Common myeloid progenitor, CD34-positive (primary cell): ENCODE data around the gene KCTD10.

Experiments
- CTCF ChIA-PET: fragments of 350-600 bp; sonication (Branson Sonifier 250); formaldehyde crosslinking; loops from one replicate; lab custom pipeline; 2021; ENCODE audit warnings: antibody characterized with exemption; lab: Charles Lee
- POLR2A ChIA-PET: fragments of 350-600 bp; sonication (Branson Sonifier 250); formaldehyde crosslinking; loops from one replicate; lab custom pipeline; 2021; ENCODE audit warnings: antibody characterized with exemption; lab: Charles Lee
- DNase-seq, 3 donors: peaks; one replicate each; pipeline versions ENCODE4 v3.0.0 to v3.0.0-alpha.2; 2013
- H3K27ac ChIP-seq, 2 experiments: 1 replicate in 1 of 2; 2 replicates in 1 of 2; pipeline ENCODE4 v1.7.0; 2013; ENCODE audit warnings: inconsistent platforms in 2 of 2, low read length in 2 of 2, mild to moderate bottlenecking in 2 of 2, low read depth in 1 of 2, moderate library complexity in 1 of 2; ENCODE audit not compliant: severe bottlenecking in 2 of 2, insufficient read depth in 1 of 2, poor library complexity in 1 of 2
- H3K27me3 ChIP-seq, 5 experiments: replicated peaks in 2 of 5; 1 replicate in 3 of 5; 2 replicates in 2 of 5; pipeline versions ENCODE4 v1.6.1 to v1.7.0; 2013; ENCODE audit warnings: low read length in 4 of 5, mild to moderate bottlenecking in 2 of 5, moderate library complexity in 2 of 5, inconsistent platforms in 1 of 5; ENCODE audit not compliant: insufficient read depth in 5 of 5, control insufficient read depth in 4 of 5
- H3K36me3 ChIP-seq, 4 experiments: 1 replicate in 2 of 4; 2 replicates in 2 of 4; pipeline versions ENCODE4 v1.6.1 to v1.7.0; 2013; ENCODE audit warnings: low read length in 3 of 4, control low read depth in 1 of 4, mild to moderate bottlenecking in 1 of 4; ENCODE audit not compliant: control insufficient read depth in 4 of 4, insufficient read depth in 4 of 4
- H3K4me1 ChIP-seq, 4 experiments: 1 replicate in 3 of 4; 2 replicates in 1 of 4; pipeline versions ENCODE4 v1.6.1 to v1.7.1; 2013; ENCODE audit warnings: low read length in 3 of 4, mild to moderate bottlenecking in 3 of 4, control low read depth in 1 of 4, inconsistent platforms in 1 of 4, moderate library complexity in 1 of 4; ENCODE audit not compliant: control insufficient read depth in 4 of 4, insufficient read depth in 4 of 4; ENCODE audit errors: control extremely low read depth in 1 of 4
- H3K4me3 ChIP-seq, 7 experiments: 1 replicate in 4 of 7; 2 replicates in 3 of 7; pipeline versions ENCODE4 v1.5.1 to v1.7.0; 2013; ENCODE audit warnings: mild to moderate bottlenecking in 7 of 7, low read length in 6 of 7, moderate library complexity in 6 of 7, inconsistent platforms in 2 of 7, low read depth in 2 of 7, control low read depth in 1 of 7; ENCODE audit not compliant: insufficient read depth in 4 of 7, control insufficient read depth in 1 of 7; ENCODE audit errors: extremely low read depth in 1 of 7
- H3K9me3 ChIP-seq, 5 experiments: 1 replicate in 4 of 5; 2 replicates in 1 of 5; pipeline versions ENCODE4 v1.6.1 to v1.7.1; 2013; ENCODE audit warnings: low read length in 4 of 5, mild to moderate bottlenecking in 2 of 5, inconsistent platforms in 1 of 5, low read depth in 1 of 5, moderate library complexity in 1 of 5; ENCODE audit not compliant: control insufficient read depth in 4 of 5, insufficient read depth in 2 of 5; ENCODE audit errors: control extremely low read depth in 1 of 5
- WGBS: methylation state at CpG from one replicate; pipeline ENCODE4 v1.1.5; 2013; ENCODE audit not compliant: insufficient coverage; 5-methylcytosine and 5-hydroxymethylcytosine counted together

Gene KCTD10

DNA sequence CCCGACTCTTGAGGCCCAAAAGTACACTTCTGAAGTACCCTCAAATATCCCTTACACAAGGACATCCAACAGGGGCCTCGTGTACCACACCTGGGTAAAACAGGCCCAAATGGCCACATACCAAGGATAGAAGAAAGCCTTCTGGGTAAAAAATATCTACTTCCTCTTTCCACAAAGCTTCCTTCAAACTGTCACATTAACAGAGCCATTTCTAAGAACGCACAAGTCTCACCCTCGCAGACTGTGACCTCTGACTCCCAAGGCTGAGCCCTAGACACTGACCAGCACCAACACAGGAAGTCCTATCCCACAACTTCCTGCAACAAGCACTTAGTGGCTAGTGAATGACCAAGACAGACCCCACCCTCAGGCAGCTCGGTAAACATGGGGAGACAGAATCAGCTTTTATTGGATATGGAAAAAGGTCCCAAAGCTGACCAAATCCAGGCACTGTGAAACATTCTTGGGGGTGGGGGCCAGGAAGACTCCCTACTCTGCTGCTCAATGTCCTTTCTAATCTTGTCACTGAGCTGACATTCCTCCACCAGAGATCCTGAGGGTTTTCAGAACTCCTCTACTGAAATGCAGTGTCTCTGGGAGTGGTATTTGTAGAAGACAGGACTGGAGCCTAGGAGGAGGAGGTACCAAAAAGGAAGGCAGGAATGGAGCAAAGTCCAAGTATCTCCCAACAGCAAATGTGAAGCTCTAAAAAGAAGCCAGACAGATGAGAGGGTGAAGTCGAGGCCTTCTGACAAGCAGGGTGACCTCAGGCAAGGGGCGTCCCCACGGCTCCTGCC is 15.9 kb downstream of the KCTD10 start:
- Histone ChIP-seq H3K27ac (peak overlapping the region in 1 of 2 experiments; percentile 63), H3K9me3 (no peaks in the 10 kb centered on the region), H3K4me1 (peaks cover 3 to 32% (median 26%) of the 10 kb centered on the region in 4 experiments), H3K4me3 (peak overlapping the region in 1 of 7 experiments; percentile 8), H3K36me3 (peaks cover 3 to 53% (median 26%) of the 10 kb centered on the region in 4 experiments), H3K27me3 (no peaks in the 10 kb centered on the region)
- CTCF ChIA-PET = interaction anchor here (0.8 to 2.2 kb wide), 4 partner anchors 11 to 33 kb away, joined by 3 to 7 read pairs (median 4); no protein-coding TSS in a partner anchor
- POLR2A ChIA-PET = no interaction called here
- 63% methylated on average over 5 of the region's 8 CpGs for WGBS
- DNase-seq = peak; percentile 6 to 59 (median 46)

GRCh38 chr12:109460538-109460937 is 16.6 kb downstream of the KCTD10 start:
- Histone ChIP-seq H3K36me3 (peaks cover 7 to 56% (median 30%) of the 10 kb centered on the region in 4 experiments), H3K27ac (peak overlapping the region in 1 of 2 experiments; percentile 63), H3K9me3 (no peaks in the 10 kb centered on the region), H3K4me1 (peaks cover 3 to 32% (median 26%) of the 10 kb centered on the region in 4 experiments), H3K4me3 (no peak overlapping the region), H3K27me3 (no peaks in the 10 kb centered on the region)
- no peak for DNase-seq
- 98% methylated on average over 11 of the region's 13 CpGs for whole genome bisulfite sequencing
- POLR2A ChIA-PET = no interaction called here
- CTCF ChIA-PET = interaction anchor here (1.4 to 2.2 kb wide), 3 partner anchors 11 to 30 kb away, joined by 3 to 7 read pairs (median 6); no protein-coding TSS in a partner anchor

DNA sequence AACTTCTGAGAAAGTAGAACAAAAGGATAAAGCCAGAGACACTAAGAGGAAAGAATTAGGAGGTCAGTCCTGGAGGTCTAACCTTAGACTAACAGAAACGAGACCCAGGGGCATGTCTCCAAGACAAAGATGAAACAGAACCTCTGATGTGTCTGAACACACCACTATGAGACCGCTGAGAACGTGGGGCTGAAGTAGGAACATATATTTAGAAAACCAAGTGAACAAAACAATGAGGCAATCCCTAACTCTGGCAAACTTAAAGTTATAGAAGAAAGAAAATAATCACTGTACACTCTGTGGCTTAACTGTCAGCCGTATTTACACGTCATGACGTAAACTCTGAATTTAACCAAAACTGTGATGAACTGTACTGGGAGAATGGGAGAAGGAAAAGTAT is 17.9 kb downstream of the KCTD10 start:
- Histone ChIP-seq H3K36me3 (peaks cover 7 to 66% (median 32%) of the 10 kb centered on the region in 4 experiments), H3K9me3 (no peaks in the 10 kb centered on the region), H3K27ac (no peak overlapping the region), H3K4me3 (no peak overlapping the region), H3K4me1 (peaks cover 3 to 32% (median 26%) of the 10 kb centered on the region in 4 experiments), H3K27me3 (no peaks in the 10 kb centered on the region)
- WGBS = 91% methylated on average over 4 of the region's 6 CpGs
- ChIA-PET POLR2A (no interaction called here), CTCF (interaction anchor here (0.8 kb wide), 1 partner anchor 9 kb away, joined by 3 read pairs; no protein-coding TSS in a partner anchor)
- DNase-seq = no peak

- Histone ChIP-seq H3K9me3 (no peaks in the 10 kb centered on the region), H3K4me1 (peaks cover 3 to 29% (median 24%) of the 10 kb centered on the region in 4 experiments), H3K27me3 (no peaks in the 10 kb centered on the region), H3K4me3 (no peak overlapping the region), H3K36me3 (peaks cover 7 to 71% (median 37%) of the 10 kb centered on the region in 4 experiments), H3K27ac (no peak overlapping the region)
- ChIA-PET CTCF (interaction anchor here (0.7 to 1.3 kb wide), 3 partner anchors 8 to 28 kb away, joined by 3 to 6 read pairs (median 3); no protein-coding TSS in a partner anchor), POLR2A (no interaction called here)
- no peak for DNase-seq
- 97% methylated on average over 5 of the region's 6 CpGs for WGBS
Observed at GRCh38 chr12:109458771-109459208, 18.3 kb downstream of the KCTD10 start.

DNA sequence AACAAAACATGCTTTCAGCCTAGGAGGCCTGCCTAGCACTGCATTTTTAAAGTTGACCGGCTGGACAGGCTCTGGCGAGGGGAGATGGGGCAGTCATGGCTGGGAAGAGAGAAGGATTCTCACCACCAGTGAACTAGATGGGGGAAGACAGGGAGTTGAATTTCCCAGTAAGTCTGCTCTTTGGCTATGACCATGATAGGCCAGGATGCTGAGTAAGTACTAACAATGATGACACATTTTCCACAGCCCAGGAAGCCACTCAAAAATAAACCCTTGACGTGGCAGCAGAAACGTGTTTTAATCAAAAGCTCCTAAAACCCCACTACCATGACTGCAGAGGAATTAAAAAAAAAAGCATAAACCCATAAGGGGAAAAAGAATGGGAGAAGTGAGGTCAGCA is 19.0 kb downstream of the KCTD10 start:
- POLR2A ChIA-PET = interaction anchor here (0.6 kb wide), 1 partner anchor 9 kb away, joined by 4 read pairs; no protein-coding TSS in a partner anchor

DNA sequence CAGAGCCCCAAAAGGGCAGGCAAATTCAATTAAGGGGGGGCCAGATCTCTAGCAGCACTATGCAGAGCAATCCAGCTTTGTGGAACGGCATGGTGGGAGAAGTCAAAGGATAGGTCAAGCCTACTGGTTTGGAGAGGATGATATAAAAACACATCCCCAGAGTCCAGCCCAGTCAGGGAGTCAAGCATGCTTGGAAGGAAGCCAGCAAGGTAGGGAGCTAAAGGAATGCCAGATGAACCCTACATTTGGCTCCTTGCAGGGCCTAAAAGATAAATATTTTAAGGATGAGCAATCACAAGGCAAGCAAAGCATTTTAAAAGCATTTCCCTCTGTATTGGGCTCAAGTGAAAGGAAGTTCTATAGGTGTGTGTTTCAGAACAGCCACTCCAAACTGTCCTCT is 21.4 kb downstream of the KCTD10 start:
- H3K9me3 ChIP-seq = no peaks in the 10 kb centered on the region
- H3K27me3 ChIP-seq = no peaks in the 10 kb centered on the region
- peaks cover 7 to 84% (median 55%) of the 10 kb centered on the region in 4 experiments for H3K36me3 ChIP-seq
- DNase-seq = no peak
- ChIA-PET CTCF (interaction anchor here (1.0 kb wide), 1 partner anchor 28 kb away, joined by 4 read pairs; no protein-coding TSS in a partner anchor), POLR2A (no interaction called here)
- WGBS = 100% methylated on average over 1 of the region's 1 CpG
- no peak overlapping the region for H3K4me3 ChIP-seq
- H3K27ac ChIP-seq = no peak overlapping the region
- H3K4me1 ChIP-seq = peaks cover 0 to 5% (median under 1%) of the 10 kb centered on the region in 4 experiments

More for the DNA sequence above, 19.0 kb downstream of the KCTD10 start:
- Histone ChIP-seq H3K4me3 (no peak overlapping the region), H3K4me1 (peaks cover 3 to 22% (median 16%) of the 10 kb centered on the region in 4 experiments), H3K27ac (no peak overlapping the region), H3K27me3 (no peaks in the 10 kb centered on the region), H3K9me3 (no peaks in the 10 kb centered on the region), H3K36me3 (peaks cover 7 to 73% (median 41%) of the 10 kb centered on the region in 4 experiments)
- 93% methylated on average over 2 of the region's 4 CpGs for WGBS
- CTCF ChIA-PET = interaction anchor here (0.7 to 1.3 kb wide), 2 partner anchors 23 to 28 kb away, joined by 3 to 6 read pairs; no protein-coding TSS in a partner anchor
- no peak for DNase-seq
